ENCODE measurements around the gene GRIK3. TPM values are rescaled to one million over a fixed set of nuclear protein-coding genes. Genes with fewer than 3 reads are reported as not detected.
A peak's percentile ranks its signal among the peaks of the same experiment; 100 is the strongest.

Gene GRIK3
- total and polyA plus RNA-seq, 8 donors = under 0.01 to 4.9 (median 0.46) TPM; not detected in 1

DNA sequence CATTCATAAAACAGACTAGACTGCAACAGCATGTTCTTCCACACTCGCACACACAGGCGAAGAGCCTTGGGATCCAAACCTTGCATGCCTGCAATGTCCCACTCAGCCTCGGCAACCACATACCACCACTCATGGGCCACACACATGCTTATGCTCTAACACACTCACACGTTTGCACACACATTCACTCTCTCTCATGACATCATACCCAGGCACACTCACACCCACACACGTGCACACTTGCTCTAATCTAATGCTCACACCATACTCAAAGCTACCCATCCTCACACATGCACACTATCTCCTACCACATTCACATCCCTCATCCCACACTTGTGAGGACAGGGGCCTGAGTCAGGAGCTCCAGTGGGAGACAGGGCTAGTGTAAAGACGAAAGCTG is 50.3 kb downstream of the GRIK3 start:
- no peak for DNase-seq
- Histone ChIP-seq H3K4me3 (no peak overlapping the region), H3K27ac (no peak overlapping the region), H3K36me3 (no peaks in the 10 kb centered on the region), H3K27me3 (peaks cover 0 to 58% (median 2%) of the 10 kb centered on the region in 3 donors), H3K4me1 (peaks cover 0 to 8% (median 0%) of the 10 kb centered on the region in 4 donors), H3K9me3 (no peaks in the 10 kb centered on the region)
- no peak for TF ChIP-seq EP300 (IDR thresholded peaks at IDR 0.05)
- WGBS, 5 donors = 58 to 79% (median 70%) methylated on average over 6 of the region's 6 CpGs
- intact Hi-C loops (cut with DNase I; ENCODE audit: low total_unique reads) = no loop called here

DNA sequence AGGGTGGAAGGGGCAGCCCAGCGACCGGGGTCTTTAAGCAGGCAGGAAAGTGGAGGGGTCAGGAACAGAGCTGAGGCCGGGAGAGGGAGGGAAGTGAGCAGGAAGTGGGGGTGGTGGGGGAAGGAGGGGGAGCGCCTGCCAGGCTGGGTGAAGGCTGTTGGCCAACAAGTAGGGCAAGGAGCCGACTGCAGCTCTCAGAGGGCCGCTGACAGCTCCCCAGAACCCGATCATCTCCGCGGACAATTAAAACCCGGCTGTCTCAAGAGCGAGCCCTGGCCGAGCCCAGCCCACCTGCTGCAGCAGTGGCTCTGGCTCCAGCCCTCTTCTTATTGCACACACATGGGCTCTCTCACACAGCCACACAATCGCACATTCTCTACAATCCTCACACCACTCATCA is 51.6 kb downstream of the GRIK3 start:
- 27 to 34% (median 34%) methylated on average over 11 to 13 of the region's 13 CpGs for WGBS, 5 donors

DNA sequence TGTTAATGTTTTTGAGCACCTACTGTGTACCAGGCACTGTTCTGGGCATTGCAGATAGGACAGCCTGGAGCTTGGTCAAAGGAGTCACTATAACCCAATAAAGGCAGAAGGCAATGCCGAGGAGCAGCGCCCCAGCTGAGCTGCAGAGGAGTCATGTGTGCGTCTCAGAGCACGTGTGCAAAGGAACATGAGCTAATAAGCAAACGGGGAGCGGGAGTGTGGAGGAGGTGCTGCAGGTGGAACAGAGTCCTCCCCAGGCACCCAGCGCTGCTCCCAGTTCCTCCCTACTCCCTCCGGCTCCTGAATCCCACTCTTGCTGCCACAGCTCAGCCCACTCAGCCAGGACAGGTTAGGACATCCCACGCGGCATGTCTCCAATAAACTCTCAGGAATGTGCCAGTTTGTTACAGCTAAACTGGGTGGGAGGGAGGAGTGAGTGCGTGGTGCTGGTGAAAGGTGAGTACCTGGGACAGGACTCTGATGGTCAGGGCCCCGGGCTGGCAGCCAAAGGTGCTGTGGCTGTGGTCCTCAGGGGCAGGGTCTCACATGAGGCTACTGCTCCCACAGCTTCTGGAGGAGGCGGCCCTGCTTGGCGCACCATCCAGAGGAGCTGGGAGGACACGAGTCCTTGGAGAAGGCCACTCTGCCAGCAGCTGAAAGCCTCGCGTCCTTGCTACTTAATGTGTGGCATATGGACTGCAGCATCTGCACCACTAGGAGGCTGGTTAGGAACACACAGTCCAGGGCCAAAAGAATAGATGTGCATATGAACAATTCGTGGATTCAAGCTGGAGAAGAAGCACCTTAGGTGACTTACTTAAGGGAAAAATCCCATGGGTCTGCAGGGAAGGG is 52.3 kb downstream of the GRIK3 start:
- intact Hi-C loops (cut with DNase I; ENCODE audit: low total_unique reads) = no loop called here
- TF ChIP-seq, protein P1, sequence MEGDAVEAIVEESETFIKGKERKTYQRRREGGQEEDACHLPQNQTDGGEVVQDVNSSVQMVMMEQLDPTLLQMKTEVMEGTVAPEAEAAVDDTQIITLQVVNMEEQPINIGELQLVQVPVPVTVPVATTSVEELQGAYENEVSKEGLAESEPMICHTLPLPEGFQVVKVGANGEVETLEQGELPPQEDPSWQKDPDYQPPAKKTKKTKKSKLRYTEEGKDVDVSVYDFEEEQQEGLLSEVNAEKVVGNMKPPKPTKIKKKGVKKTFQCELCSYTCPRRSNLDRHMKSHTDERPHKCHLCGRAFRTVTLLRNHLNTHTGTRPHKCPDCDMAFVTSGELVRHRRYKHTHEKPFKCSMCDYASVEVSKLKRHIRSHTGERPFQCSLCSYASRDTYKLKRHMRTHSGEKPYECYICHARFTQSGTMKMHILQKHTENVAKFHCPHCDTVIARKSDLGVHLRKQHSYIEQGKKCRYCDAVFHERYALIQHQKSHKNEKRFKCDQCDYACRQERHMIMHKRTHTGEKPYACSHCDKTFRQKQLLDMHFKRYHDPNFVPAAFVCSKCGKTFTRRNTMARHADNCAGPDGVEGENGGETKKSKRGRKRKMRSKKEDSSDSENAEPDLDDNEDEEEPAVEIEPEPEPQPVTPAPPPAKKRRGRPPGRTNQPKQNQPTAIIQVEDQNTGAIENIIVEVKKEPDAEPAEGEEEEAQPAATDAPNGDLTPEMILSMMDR (IDR thresholded peaks at IDR 0.05) = no peak
- TF ChIP-seq EP300 (IDR thresholded peaks at IDR 0.05) = no peak
- no peak for TF ChIP-seq POLR2AphosphoS5 (IDR thresholded peaks at IDR 0.05)
- TF ChIP-seq POLR2A (IDR thresholded peaks at IDR 0.05) = no peak
- 57 to 72% (median 60%) methylated on average over 13 to 18 of the region's 18 CpGs for WGBS, 5 donors
- DNase-seq = no peak
- Histone ChIP-seq H3K36me3 (no peaks in the 10 kb centered on the region), H3K27ac (no peak overlapping the region), H3K4me3 (no peak overlapping the region), H3K9me3 (peaks cover 0 to 13% (median 10%) of the 10 kb centered on the region in 4 donors), H3K27me3 (peaks cover 0 to 68% (median 0%) of the 10 kb centered on the region in 3 donors), H3K4me1 (no peaks in the 10 kb centered on the region)

More for the DNA sequence above, 51.6 kb downstream of the GRIK3 start:
- peak in 1 of 2 donors; percentile 23 for DNase-seq
- intact Hi-C loops (cut with DNase I; ENCODE audit: low total_unique reads) = no loop called here
- no peak overlapping the region for H3K27ac ChIP-seq
- peaks cover 0 to 9% (median 9%) of the 10 kb centered on the region in 4 donors for H3K9me3 ChIP-seq
- TF ChIP-seq EP300 (IDR thresholded peaks at IDR 0.05) = no peak
- TF ChIP-seq POLR2AphosphoS5 (IDR thresholded peaks at IDR 0.05) = no peak
- TF ChIP-seq, protein P1 (IDR thresholded peaks at IDR 0.05) = no peak
- H3K4me3 ChIP-seq = no peak overlapping the region
- H3K27me3 ChIP-seq = peaks cover 0 to 61% (median 0%) of the 10 kb centered on the region in 3 donors
- no peaks in the 10 kb centered on the region for H3K36me3 ChIP-seq
- H3K4me1 ChIP-seq = no peaks in the 10 kb centered on the region

DNA sequence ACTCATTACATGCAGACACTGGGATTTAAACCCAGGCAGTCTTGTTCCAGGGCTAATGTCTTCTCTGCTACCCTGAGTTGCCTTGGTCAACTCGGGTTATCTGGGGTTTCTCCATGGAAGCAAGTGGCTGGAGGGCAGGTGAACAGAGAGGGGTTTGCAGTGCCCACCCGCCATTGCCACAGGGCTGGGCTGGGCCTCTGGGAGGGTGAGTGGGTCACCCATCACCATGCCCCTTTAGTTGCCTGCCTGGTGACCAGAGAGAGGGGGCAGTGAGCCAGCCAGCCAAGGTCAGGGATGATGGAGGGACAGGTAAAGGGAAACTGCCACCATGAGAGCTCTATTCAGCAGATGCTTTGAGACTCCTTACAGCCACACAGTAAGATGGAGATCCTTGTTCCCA is 53.2 kb downstream of the GRIK3 start:
- 67 to 84% (median 75%) methylated on average over 1 to 2 of the region's 2 CpGs for WGBS, 5 donors
- intact Hi-C loops (cut with DNase I; ENCODE audit: low total_unique reads) = no loop called here
- Histone ChIP-seq H3K4me3 (no peak overlapping the region), H3K4me1 (no peaks in the 10 kb centered on the region), H3K36me3 (no peaks in the 10 kb centered on the region), H3K27me3 (peaks cover 0 to 77% (median 0%) of the 10 kb centered on the region in 3 donors), H3K27ac (no peak overlapping the region), H3K9me3 (peaks cover 0 to 13% (median 10%) of the 10 kb centered on the region in 4 donors)
- DNase-seq = no peak
- TF ChIP-seq POLR2AphosphoS5 (IDR thresholded peaks at IDR 0.05) (no peak), POLR2A (IDR thresholded peaks at IDR 0.05) (no peak), EP300 (IDR thresholded peaks at IDR 0.05) (no peak)
- TF ChIP-seq, protein P1 (IDR thresholded peaks at IDR 0.05) = no peak

Data from stomach (tissue), 9 donors.